OCI-LY1 (cell line): ENCODE data around the gene RAD9B.

Source experiments
- H2AFZ ChIP-seq: fragments of 200-600 bp; sonication (generic), shearing (Covaris generic); 2 replicates; pipeline ENCODE4 v1.6.0; 2014; ENCODE audit warnings: antibody characterized with exemption, mild to moderate bottlenecking, low read length
- H3F3A ChIP-seq: fragments of 200-600 bp; sonication (generic), shearing (Covaris generic); 2 replicates; pipeline ENCODE4 v1.6.0; 2014; ENCODE audit warnings: mild to moderate bottlenecking, antibody characterized with exemption, low read length, moderate library complexity; ENCODE audit not compliant: insufficient read depth
- H3K27ac ChIP-seq: fragments of 200-600 bp; sonication (generic); 2 replicates; pipeline ENCODE4 v1.5.1; 2014; ENCODE audit warnings: low read length, mixed run types, mild to moderate bottlenecking, low read depth; ENCODE audit not compliant: poor library complexity, severe bottlenecking
- H3K27me3 ChIP-seq: fragments of 200-600 bp; sonication (generic); 2 replicates; pipeline ENCODE4 v1.6.0; 2014; ENCODE audit warnings: antibody characterized with exemption, mild to moderate bottlenecking, low read length, moderate library complexity; ENCODE audit not compliant: insufficient read depth
- H3K36me3 ChIP-seq: fragments of 200-600 bp; sonication (generic); 2 replicates; pipeline ENCODE4 v1.6.1; 2014; ENCODE audit warnings: mild to moderate bottlenecking, antibody characterized with exemption, low read length, moderate library complexity, mixed read lengths; ENCODE audit not compliant: insufficient read depth
- H3K4me1 ChIP-seq: fragments of 200-600 bp; sonication (generic); 2 replicates; pipeline ENCODE4 v1.5.1; 2014; ENCODE audit warnings: mild to moderate bottlenecking, low read length, moderate library complexity; ENCODE audit not compliant: insufficient read depth, severe bottlenecking
- H3K4me2 ChIP-seq: fragments of 200-600 bp; sonication (generic), shearing (Covaris generic); 2 replicates; pipeline ENCODE4 v1.6.1; 2014; ENCODE audit warnings: low read length
- H3K4me3 ChIP-seq: fragments of 200-600 bp; sonication (generic); 2 replicates; pipeline ENCODE4 v1.5.1; 2014; ENCODE audit warnings: low read length, low read depth, mild to moderate bottlenecking, mixed read lengths; ENCODE audit not compliant: poor library complexity, severe bottlenecking
- H3K79me2 ChIP-seq: fragments of 200-600 bp; shearing (Covaris generic); 2 replicates; pipeline ENCODE4 v1.6.1; 2016; ENCODE audit warnings: mixed run types, low read length, mixed read lengths; ENCODE audit not compliant: insufficient read depth
- H3K9ac ChIP-seq: fragments of 200-600 bp; sonication (generic), shearing (Covaris generic); 2 replicates; pipeline ENCODE4 v1.6.1; 2014; ENCODE audit warnings: mild to moderate bottlenecking, low read length, mixed read lengths
- H3K9me2 ChIP-seq: fragments of 200-600 bp; sonication (generic), shearing (Covaris generic); 2 replicates; pipeline ENCODE4 v1.6.1; 2014; ENCODE audit warnings: low read depth, mild to moderate bottlenecking, low read length, mixed read lengths
- H3K9me3 ChIP-seq: fragments of 200-600 bp; shearing (Covaris generic); 2 replicates; pipeline ENCODE4 v1.6.1; 2014; ENCODE audit warnings: low read length, mixed read lengths
- H4K20me1 ChIP-seq: fragments of 200-600 bp; sonication (generic), shearing (Covaris generic); 2 replicates; pipeline ENCODE4 v1.6.0; 2016; ENCODE audit warnings: mild to moderate bottlenecking, low read length; ENCODE audit not compliant: insufficient read depth
- EZH2 ChIP-seq: fragments of 200-600 bp; sonication (generic), shearing (Covaris generic); IDR thresholded peaks from 2 replicates; pipeline ENCODE4 v1.8.0; 2017; ENCODE audit warnings: borderline replicate concordance, mixed run types, mild to moderate bottlenecking, antibody characterized with exemption, low read length, moderate library complexity, mixed read lengths
- TF ChIP-seq, protein P1 (sequence below): fragments of 200-600 bp; sonication (generic), shearing (Covaris generic); IDR thresholded peaks from 2 replicates; pipeline ENCODE4 v1.5.1; 2017; ENCODE audit warnings: mild to moderate bottlenecking, antibody characterized with exemption, low read length, moderate library complexity, mixed read lengths

RAD9B gene

GRCh38 chr12:110530511-110530910 is 28.4 kb downstream of the RAD9B start:
- H4K20me1 ChIP-seq: no peaks in the 10 kb centered on the region
- H3K4me3 ChIP-seq: no peak overlapping the region
- H3K9me2 ChIP-seq: no peaks in the 10 kb centered on the region
- H3K27me3 ChIP-seq: no peaks in the 10 kb centered on the region
- no peak overlapping the region for H3K9ac ChIP-seq
- no peaks in the 10 kb centered on the region for H3K9me3 ChIP-seq
- H3K4me2 ChIP-seq: no peak overlapping the region
- H2AFZ ChIP-seq: no peak overlapping the region
- H3K79me2 ChIP-seq: no peaks in the 10 kb centered on the region
- H3K36me3 ChIP-seq: peaks cover 35% of the 10 kb centered on the region
- peaks cover 9% of the 10 kb centered on the region for H3K4me1 ChIP-seq
- H3K27ac ChIP-seq: no peak overlapping the region
- no peaks in the 10 kb centered on the region for H3F3A ChIP-seq
- TF ChIP-seq EZH2: no peak
- TF ChIP-seq, protein P1, sequence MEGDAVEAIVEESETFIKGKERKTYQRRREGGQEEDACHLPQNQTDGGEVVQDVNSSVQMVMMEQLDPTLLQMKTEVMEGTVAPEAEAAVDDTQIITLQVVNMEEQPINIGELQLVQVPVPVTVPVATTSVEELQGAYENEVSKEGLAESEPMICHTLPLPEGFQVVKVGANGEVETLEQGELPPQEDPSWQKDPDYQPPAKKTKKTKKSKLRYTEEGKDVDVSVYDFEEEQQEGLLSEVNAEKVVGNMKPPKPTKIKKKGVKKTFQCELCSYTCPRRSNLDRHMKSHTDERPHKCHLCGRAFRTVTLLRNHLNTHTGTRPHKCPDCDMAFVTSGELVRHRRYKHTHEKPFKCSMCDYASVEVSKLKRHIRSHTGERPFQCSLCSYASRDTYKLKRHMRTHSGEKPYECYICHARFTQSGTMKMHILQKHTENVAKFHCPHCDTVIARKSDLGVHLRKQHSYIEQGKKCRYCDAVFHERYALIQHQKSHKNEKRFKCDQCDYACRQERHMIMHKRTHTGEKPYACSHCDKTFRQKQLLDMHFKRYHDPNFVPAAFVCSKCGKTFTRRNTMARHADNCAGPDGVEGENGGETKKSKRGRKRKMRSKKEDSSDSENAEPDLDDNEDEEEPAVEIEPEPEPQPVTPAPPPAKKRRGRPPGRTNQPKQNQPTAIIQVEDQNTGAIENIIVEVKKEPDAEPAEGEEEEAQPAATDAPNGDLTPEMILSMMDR: no peak

GRCh38 chr12:110531741-110532333 is 29.7 kb downstream of the RAD9B start:
- no peak overlapping the region for H3K4me3 ChIP-seq
- H3K9me2 ChIP-seq: no peaks in the 10 kb centered on the region
- H3K4me2 ChIP-seq: no peak overlapping the region
- H3K27ac ChIP-seq: no peak overlapping the region
- H2AFZ ChIP-seq: no peak overlapping the region
- no peaks in the 10 kb centered on the region for H3F3A ChIP-seq
- H4K20me1 ChIP-seq: no peaks in the 10 kb centered on the region
- no peak for TF ChIP-seq EZH2
- TF ChIP-seq, protein P1: no peak
- no peaks in the 10 kb centered on the region for H3K79me2 ChIP-seq
- H3K27me3 ChIP-seq: no peaks in the 10 kb centered on the region
- no peak overlapping the region for H3K9ac ChIP-seq
- H3K9me3 ChIP-seq: no peaks in the 10 kb centered on the region
- peaks cover 9% of the 10 kb centered on the region for H3K4me1 ChIP-seq
- peaks cover 49% of the 10 kb centered on the region for H3K36me3 ChIP-seq

DNA sequence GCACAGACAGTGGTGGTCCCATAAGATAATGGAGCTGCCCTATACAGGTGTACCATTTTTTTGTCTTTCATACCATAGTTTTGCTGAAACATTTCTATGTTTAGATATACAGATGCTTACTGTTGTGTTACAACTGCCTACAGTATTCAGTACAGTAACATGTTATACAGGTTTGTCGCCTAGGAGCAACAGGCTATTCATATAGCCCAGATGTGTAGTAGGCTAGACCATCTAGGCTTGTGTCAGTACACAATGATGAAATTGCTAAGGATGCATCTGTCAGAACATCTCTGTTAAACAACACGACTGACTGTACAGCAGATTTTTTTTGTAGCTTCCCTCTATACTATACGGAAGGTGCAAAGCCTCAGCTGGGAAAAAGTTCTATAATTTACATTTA is 30.5 kb downstream of the RAD9B start:
- TF ChIP-seq, protein P1: no peak
- TF ChIP-seq EZH2: no peak
- Histone ChIP-seq H3K27ac (no peak overlapping the region), H3K36me3 (peaks cover 57% of the 10 kb centered on the region), H3K79me2 (no peaks in the 10 kb centered on the region), H3K4me2 (no peak overlapping the region), H3K9ac (no peak overlapping the region), H3K27me3 (no peaks in the 10 kb centered on the region), H3K9me3 (no peaks in the 10 kb centered on the region), H4K20me1 (no peaks in the 10 kb centered on the region), H2AFZ (no peak overlapping the region), H3K4me1 (peaks cover 9% of the 10 kb centered on the region), H3K9me2 (no peaks in the 10 kb centered on the region), H3K4me3 (no peak overlapping the region), H3F3A (no peaks in the 10 kb centered on the region)
